HG02610 (cell line): ENCODE measurements around the gene PARD3B.

Experiments used
- ATAC-seq: cut with Tn5 transposase; IDR thresholded peaks from one replicate; pipeline ENCODE4 v1.9.1; 2021; ENCODE audit warnings: mild to moderate bottlenecking, moderate library complexity; ENCODE audit not compliant: unreplicated experiment

The PARD3B gene

DNA sequence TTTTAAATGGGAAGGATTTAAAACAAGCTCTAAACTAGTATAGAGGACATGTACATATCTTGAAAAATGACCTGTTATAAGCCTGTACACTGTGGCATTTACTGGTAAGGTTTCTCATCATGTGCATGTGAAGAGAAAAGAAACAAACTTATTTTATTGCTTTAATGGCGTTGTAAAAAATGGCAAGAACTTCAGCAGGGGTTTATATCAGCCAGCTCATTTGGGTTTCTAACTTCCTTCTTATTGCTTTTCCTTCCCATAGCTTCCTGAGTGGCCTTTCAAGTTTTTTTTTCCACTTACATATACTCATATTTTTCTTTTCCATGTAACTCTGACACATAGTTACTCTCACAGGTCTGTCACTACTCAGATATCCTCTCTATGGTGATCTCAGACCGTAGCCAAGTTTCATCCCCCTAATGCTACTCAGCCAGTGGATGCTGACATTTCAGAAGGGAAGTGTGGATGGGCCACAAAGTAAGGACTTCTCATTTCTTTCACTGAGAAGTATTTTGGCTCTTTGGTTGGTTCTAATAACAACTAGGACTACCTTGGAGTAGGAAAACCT, 198.2 kb downstream of the PARD3B start:
- ATAC-seq: no peak

GRCh38 chr2:204744506-204744905, 199.2 kb downstream of the PARD3B start:
- no peak for ATAC-seq

DNA sequence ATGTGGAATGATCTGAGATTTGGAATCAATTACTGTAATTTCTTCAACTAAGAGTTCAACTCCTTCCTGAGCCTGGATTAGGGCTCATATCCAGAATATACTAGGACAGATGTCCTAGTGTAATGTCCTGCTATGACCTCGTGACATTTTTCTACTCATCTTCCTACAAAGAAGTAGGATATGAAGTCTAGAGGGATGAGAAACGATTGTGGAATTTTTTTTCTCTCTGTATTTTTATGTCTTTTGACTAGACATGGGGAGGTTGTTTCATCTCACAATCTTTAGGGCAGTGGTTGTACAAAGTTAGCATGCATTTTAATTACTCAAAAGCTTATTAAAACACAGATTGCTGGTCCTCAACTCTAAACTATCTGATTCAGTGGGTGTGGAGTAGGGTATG, 203.0 kb downstream of the PARD3B start:
- no peak for ATAC-seq

GRCh38 chr2:204749319-204749718, 204.0 kb downstream of the PARD3B start:
- no peak for ATAC-seq

- no peak for ATAC-seq
Observed at GRCh38 chr2:204750389-204750788, 205.1 kb downstream of the PARD3B start.

DNA sequence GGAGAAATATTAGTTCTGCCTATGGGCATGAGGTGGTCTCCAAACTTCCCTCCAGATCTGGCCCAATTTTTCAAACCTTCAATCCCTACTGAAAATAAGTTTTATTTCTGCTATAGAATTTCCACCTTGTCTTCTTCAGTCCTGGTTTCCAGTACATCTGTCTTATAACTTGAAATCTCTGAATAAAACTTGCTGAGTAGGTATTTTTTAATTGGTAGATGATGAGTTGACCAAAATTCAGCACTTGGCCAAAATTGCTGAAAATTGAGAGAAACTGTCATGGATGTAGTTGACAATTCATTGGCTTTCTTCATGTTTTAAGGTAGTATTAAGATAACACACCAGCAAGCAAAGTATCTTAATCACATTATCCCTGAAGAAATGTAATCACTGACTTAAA, 206.2 kb downstream of the PARD3B start:
- ATAC-seq: no peak

DNA sequence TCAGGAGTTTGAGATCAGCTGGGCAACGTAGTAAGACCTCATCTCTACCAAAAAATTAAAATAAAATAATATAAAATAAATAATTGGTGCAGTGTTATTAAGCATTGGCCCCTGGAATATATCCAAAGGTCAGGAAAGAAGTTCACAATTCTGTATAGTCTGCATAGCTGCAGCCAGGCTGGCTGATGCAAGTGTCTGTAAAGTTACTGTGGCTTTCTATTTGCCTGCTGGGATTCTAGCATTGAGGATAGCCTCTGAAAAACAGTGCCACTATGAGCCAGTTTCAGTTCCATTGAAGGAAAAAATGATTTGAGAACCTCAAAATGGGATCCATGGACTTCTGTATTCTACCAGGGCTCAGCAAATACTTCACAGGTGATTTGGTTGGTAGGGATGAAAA, 208.6 kb downstream of the PARD3B start:
- no peak for ATAC-seq

DNA sequence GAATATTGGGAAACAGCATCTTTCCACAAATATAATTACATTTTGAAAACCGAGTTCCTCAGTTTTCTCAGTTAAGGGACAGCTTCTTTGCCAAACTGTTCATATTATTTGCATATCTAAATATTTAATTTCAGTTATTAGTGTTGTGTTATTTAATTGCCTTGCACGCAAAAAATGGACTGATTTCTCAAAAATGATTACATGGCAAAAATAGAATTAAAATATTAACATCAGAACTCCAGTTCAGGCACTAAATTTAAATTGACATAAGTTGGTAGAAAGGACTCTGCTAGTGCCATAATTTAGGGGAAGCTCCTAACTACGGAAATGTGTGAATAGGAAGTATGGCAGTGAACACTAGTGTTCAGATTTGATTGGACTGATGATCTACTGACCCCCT, 209.6 kb downstream of the PARD3B start:
- no peak for ATAC-seq

DNA sequence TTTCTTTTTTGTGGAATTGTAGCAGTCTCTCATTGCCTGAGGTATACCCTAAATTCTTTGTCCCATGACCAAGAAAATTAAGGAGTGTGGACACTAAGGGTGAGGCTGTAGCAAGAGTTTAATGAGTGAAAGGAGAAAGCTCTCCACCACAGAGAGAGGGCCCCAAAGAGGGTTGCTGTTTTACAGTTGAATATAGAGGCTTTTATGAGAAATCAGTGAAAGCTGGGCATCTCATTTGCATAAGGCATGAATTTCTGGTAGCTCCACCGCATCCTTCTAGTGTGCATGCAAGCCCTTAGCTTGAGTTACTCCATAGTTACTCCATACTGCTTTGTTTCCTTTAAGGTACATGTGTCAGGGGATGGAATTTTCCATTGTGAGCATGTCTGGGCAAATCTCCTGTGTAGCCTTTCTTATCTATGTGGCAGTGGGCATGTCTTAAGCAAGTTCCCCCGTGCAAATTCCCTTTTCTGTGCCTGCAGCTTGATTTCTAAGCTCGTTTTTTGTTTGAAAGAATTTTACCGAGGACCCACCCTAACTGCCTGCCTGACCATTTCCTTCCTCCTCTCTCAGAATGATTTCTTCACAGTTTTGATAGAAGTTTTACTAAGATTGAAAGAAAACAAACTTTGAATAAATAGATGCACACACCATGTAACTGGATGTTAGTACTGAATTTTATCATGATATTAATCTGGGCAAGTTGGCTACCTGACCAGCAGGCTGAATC, 218.9 kb downstream of the PARD3B start:
- ATAC-seq: no peak

DNA sequence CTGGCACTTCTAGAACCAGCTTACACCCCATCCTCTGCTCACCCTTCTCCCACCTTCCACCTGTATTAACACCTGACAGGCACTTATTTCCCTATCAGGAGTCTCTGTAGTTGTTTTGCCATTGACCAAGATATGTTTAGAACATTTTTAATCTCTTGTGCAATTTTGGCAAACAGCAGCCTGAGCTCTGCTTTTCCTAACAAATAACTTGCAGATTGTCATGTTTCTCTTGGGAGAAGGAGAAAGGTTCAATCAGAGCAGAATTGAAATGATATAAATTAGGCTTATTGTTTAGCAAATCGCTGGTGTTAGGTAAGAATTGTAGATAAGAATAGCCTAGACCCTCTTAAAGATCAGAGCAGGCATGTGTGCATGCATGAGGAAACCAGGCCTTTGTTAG, 225.5 kb downstream of the PARD3B start:
- no peak for ATAC-seq

GRCh38 chr2:204771721-204772120, 226.4 kb downstream of the PARD3B start:
- no peak for ATAC-seq

DNA sequence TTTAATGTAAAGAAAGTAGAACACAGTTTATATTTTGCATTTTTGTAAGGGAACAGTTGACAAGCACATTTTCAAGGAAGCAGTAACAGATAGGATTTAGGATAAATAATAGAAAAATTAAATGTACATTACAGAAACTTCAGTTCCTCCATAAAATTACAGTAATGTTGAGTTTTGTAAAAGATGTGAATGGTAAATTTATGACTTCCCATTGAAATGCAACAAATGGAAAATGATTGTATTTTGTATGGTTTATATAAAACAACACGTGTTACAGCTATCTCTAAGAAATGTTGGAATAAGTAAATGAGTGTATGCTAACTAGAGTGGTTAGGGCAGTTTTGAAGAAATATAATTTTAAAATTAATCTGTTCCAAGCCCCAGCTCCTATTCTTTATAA, 227.3 kb downstream of the PARD3B start:
- ATAC-seq: no peak

GRCh38 chr2:204775766-204776165, 230.5 kb downstream of the PARD3B start:
- ATAC-seq: no peak

DNA sequence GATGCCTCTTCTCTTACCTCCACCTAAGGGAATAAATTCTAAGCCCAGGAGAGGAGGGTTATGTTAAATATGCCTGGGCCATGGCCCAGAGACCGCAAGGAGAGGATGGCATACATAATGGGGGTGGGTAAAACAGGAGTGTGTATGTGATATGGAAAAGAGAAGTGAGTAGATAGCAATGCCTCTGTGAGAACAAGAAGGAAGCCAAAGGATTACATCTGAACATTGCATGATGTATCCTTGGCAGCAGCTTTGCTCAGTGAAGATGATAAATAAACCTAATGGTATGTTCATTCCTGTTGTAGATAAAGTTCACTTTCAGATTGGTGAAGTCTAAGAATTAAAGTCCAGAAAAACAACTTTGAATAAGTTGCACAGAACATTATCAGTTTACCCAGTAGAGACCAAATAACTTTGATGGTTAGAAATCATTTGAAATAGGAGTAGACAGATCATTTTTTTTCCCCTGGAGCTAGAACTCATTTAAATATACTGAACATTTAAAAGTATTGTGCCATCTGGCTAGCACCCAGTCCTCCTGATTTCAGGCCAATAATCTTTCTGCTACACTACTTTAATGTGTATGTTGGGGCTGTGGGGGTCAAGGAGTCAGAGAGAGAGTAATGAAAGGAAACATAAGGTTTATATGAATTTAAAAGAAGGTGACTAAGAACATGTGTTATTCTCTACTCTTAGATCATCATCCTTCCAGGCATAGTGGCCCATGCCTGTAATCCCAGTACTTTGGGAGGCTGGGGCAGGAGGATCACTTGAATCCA, 231.7 kb downstream of the PARD3B start:
- ATAC-seq: no peak

- no peak for ATAC-seq
Observed at GRCh38 chr2:204779771-204780170, 234.5 kb downstream of the PARD3B start.

DNA sequence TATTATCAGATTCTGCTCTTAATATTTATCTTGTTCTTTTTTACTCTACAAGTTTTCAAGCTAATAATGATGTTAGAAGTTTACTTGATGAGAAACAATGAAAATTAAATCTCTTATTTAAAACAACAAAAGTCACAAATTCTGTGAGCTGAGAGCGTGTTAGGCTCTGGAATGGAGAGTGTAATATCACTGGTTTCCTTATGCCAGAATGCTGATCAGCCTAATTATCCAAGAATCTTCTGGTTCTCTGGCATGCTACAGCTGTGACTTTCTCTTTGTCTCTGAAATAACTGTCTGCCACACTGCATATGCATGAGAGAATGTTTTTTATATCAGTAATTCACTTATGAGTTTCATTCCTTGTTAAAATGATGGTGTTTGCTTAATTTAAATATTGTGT, 236.7 kb downstream of the PARD3B start:
- no peak for ATAC-seq

- no peak for ATAC-seq
Observed at GRCh38 chr2:204790076-204790475, 244.8 kb downstream of the PARD3B start.

GRCh38 chr2:204791230-204791629, 246.0 kb downstream of the PARD3B start:
- ATAC-seq: no peak

DNA sequence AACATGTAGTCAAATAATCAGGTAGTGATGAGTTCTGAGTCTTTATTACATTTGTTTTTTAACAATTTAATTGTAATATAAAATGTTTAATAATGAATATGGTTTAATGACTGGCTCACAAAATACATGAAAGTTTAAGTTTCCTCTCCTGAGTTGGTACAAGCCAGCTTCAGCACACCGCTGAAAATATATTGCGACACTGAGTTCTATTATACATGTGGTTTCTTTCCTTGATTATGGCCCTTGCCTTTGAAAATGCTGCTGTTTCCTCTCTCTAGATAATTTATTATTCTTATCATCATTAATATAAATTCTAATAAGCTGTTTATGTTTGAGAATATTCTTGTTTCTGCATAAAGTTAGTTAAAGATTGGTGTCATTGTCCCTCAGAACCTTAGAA, 249.3 kb downstream of the PARD3B start:
- no peak for ATAC-seq

DNA sequence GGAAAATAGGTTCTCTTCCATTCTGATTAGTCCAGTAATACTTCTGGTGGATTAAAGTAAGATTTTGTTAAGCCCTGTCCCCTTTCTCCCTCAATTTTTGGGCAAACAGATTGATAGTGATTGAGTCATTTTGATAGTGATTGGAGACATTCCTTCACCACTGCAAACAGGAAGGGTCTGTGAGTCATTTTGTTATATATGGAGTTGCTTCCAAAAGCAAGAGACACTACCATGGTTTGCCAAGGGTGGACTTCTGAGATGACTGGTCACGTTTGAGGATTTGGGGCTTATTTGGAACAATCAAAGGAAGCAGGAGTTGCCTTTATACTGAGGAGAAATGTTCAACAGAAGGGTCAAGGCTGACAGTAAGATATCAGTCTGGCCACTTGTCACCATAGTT, 249.9 kb downstream of the PARD3B start:
- no peak for ATAC-seq

GRCh38 chr2:204796581-204796980, 251.3 kb downstream of the PARD3B start:
- peak; percentile 94 for ATAC-seq

GRCh38 chr2:204799791-204800190, 254.5 kb downstream of the PARD3B start:
- no peak for ATAC-seq
